ENCODE data around the gene GLIS1. TPM values are rescaled to one million over a fixed set of nuclear protein-coding genes. Genes with fewer than 3 reads are reported as not detected.

GLIS1 gene
- total RNA-seq, 1 experiment from 2014 or later, result 0.13 TPM

DNA sequence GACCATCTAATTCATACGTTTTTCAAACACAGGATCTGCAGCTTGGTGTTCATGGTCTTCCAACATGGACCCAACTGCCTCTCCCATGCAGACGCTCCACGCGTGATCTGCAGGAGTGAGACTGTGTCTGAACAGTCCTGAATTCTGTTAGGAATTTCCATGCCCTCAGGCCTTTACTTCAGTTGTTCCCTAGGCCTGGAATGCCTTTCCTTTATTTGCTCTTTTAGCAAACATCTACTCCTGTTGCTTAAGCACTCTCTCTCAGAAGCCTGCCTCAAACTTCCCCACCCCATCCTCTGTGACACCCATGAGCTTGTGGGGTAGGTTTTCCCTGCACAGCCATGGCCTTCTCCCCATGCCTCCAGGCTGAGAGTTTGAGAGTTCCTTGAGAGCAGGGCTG is 206.1 kb downstream of the GLIS1 start:
- H3K27me3 ChIP-seq (replicated peaks; ENCODE audit: insufficient read depth, low read depth, low read length, poor library complexity), result no peaks in the 10 kb centered on the region
- no peak for DNase-seq (ENCODE audit: low spot score)
- H3K36me3 ChIP-seq (ENCODE audit: insufficient read depth, low read length, poor library complexity, severe bottlenecking), result no peaks in the 10 kb centered on the region
- no peaks in the 10 kb centered on the region for H3K9me3 ChIP-seq (ENCODE audit: low read depth, low read length, poor library complexity, severe bottlenecking)
- no peak overlapping the region for H3K27ac ChIP-seq (ENCODE audit: low read depth, low read length, poor library complexity, severe bottlenecking)
- H3K4me3 ChIP-seq (ENCODE audit: low read depth, low read length, poor library complexity, severe bottlenecking), result no peak overlapping the region
- no peaks in the 10 kb centered on the region for H3K4me1 ChIP-seq (ENCODE audit: insufficient read depth, low read length, poor library complexity, severe bottlenecking)
- ChIA-PET POLR2A (ENCODE audit: low non-redundant PET) (no interaction called here), CTCF (no interaction called here)
- intact Hi-C loops (cut with micrococcal nuclease; ENCODE audit: unreplicated experiment), result no loop called here
- no TSS peak for BruUV-seq (replicated peaks)
- TF ChIP-seq, protein P1, sequence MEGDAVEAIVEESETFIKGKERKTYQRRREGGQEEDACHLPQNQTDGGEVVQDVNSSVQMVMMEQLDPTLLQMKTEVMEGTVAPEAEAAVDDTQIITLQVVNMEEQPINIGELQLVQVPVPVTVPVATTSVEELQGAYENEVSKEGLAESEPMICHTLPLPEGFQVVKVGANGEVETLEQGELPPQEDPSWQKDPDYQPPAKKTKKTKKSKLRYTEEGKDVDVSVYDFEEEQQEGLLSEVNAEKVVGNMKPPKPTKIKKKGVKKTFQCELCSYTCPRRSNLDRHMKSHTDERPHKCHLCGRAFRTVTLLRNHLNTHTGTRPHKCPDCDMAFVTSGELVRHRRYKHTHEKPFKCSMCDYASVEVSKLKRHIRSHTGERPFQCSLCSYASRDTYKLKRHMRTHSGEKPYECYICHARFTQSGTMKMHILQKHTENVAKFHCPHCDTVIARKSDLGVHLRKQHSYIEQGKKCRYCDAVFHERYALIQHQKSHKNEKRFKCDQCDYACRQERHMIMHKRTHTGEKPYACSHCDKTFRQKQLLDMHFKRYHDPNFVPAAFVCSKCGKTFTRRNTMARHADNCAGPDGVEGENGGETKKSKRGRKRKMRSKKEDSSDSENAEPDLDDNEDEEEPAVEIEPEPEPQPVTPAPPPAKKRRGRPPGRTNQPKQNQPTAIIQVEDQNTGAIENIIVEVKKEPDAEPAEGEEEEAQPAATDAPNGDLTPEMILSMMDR (conservative IDR thresholded peaks at IDR 0.05; ENCODE audit: low read depth, low read length), result no peak
- no peak for TF ChIP-seq EZH2 (IDR thresholded peaks at IDR 0.05; ENCODE audit: borderline replicate concordance, low read depth, low read length, poor library complexity, severe bottlenecking)

DNA sequence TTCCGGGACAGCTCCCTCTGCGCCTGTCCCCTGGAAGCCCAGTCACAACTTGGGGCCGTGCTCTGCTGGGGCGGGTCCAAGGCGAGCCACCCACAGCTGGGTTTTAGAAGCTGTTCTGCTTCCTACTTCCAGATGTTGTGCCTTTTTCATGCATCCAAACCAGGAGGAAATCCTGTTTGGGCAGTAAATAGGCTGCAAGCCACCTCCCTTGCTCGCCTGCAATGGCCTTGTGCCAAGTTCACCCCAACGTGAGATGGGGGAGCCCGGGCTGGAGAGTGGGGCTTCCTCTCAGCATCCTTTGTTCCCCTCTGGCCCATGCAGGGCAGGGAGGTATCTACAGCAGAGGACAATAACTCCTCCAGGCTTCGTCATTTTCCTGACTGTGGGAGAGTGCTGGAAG is 206.6 kb downstream of the GLIS1 start:
- intact Hi-C loops (cut with micrococcal nuclease; ENCODE audit: unreplicated experiment), result no loop called here
- Histone ChIP-seq H3K27me3 (replicated peaks; ENCODE audit: insufficient read depth, low read depth, low read length, poor library complexity) (no peaks in the 10 kb centered on the region), H3K27ac (ENCODE audit: low read depth, low read length, poor library complexity, severe bottlenecking) (no peak overlapping the region), H3K4me1 (ENCODE audit: insufficient read depth, low read length, poor library complexity, severe bottlenecking) (no peaks in the 10 kb centered on the region), H3K4me3 (ENCODE audit: low read depth, low read length, poor library complexity, severe bottlenecking) (no peak overlapping the region), H3K36me3 (ENCODE audit: insufficient read depth, low read length, poor library complexity, severe bottlenecking) (no peaks in the 10 kb centered on the region), H3K9me3 (ENCODE audit: low read depth, low read length, poor library complexity, severe bottlenecking) (no peaks in the 10 kb centered on the region)
- no peak for DNase-seq (ENCODE audit: low spot score)
- TF ChIP-seq, protein P1 (conservative IDR thresholded peaks at IDR 0.05; ENCODE audit: low read depth, low read length), result no peak
- TF ChIP-seq EZH2 (IDR thresholded peaks at IDR 0.05; ENCODE audit: borderline replicate concordance, low read depth, low read length, poor library complexity, severe bottlenecking), result no peak
- CTCF ChIA-PET, result no interaction called here
- POLR2A ChIA-PET (ENCODE audit: low non-redundant PET), result no interaction called here
- BruUV-seq (replicated peaks), result no TSS peak

GRCh38 chr1:53530550-53530949 is 208.4 kb downstream of the GLIS1 start:
- ChIA-PET CTCF (no interaction called here), POLR2A (ENCODE audit: low non-redundant PET) (no interaction called here)
- Histone ChIP-seq H3K9me3 (ENCODE audit: low read depth, low read length, poor library complexity, severe bottlenecking) (no peaks in the 10 kb centered on the region), H3K4me1 (ENCODE audit: insufficient read depth, low read length, poor library complexity, severe bottlenecking) (no peaks in the 10 kb centered on the region), H3K27me3 (replicated peaks; ENCODE audit: insufficient read depth, low read depth, low read length, poor library complexity) (no peaks in the 10 kb centered on the region), H3K27ac (ENCODE audit: low read depth, low read length, poor library complexity, severe bottlenecking) (no peak overlapping the region), H3K36me3 (ENCODE audit: insufficient read depth, low read length, poor library complexity, severe bottlenecking) (no peaks in the 10 kb centered on the region), H3K4me3 (ENCODE audit: low read depth, low read length, poor library complexity, severe bottlenecking) (no peak overlapping the region)
- TF ChIP-seq, protein P1 (conservative IDR thresholded peaks at IDR 0.05; ENCODE audit: low read depth, low read length), result no peak
- no peak for TF ChIP-seq EZH2 (IDR thresholded peaks at IDR 0.05; ENCODE audit: borderline replicate concordance, low read depth, low read length, poor library complexity, severe bottlenecking)
- DNase-seq (ENCODE audit: low spot score), result no peak
- intact Hi-C loops (cut with micrococcal nuclease; ENCODE audit: unreplicated experiment), result no loop called here
- no TSS peak for BruUV-seq (replicated peaks)

Measured in A673 (cell line).